ENCODE data around the gene ESRRA.

Gene ESRRA

DNA sequence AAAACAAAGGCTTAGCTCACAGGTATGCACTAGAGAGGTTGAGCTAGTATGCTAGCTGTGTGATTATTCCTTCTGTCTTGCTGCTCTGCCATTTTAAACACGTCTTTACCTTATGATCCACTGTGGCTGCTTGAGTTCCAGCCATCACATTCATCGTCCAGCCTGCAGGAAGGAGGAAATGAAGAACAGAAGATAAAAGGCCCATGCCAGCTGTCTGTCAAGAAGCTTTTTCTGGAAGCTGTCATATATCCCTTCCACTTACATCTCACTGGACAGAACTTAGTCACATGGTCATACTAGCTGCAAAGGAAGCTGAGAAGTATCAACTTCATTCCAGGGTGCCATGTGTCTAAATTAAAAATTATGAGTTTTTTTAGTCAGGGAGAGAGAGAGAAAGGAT, 22.1 kb downstream of the ESRRA start:
- in situ Hi-C loops (cut with MboI; ENCODE audit: low sequenced_read_pairs), result loop anchor here (25.0 kb wide), 1 partner anchor 90 kb away; the partner anchor contains the start of genes DNAJC4, FKBP2, NUDT22 and PPP1R14B

- in situ Hi-C loops (cut with MboI; ENCODE audit: low sequenced_read_pairs), result loop anchor here (25.0 kb wide), 1 partner anchor 91 kb away; the partner anchor contains the start of genes DNAJC4, FKBP2, NUDT22 and PPP1R14B
Measured at GRCh38 chr11:64327993-64328392, 22.7 kb downstream of the ESRRA start.

- in situ Hi-C loops (cut with MboI; ENCODE audit: low sequenced_read_pairs), result loop anchor here (25.0 kb wide), 1 partner anchor 94 kb away; the partner anchor contains the start of genes DNAJC4, FKBP2, NUDT22 and PPP1R14B
Measured at GRCh38 chr11:64330888-64331287, 25.6 kb downstream of the ESRRA start.

- in situ Hi-C loops (cut with MboI; ENCODE audit: low sequenced_read_pairs), result loop anchor here (25.0 kb wide), 1 partner anchor 94 kb away; the partner anchor contains the start of genes DNAJC4, FKBP2, NUDT22 and PPP1R14B
Measured at GRCh38 chr11:64331569-64332371, 26.4 kb downstream of the ESRRA start.

DNA sequence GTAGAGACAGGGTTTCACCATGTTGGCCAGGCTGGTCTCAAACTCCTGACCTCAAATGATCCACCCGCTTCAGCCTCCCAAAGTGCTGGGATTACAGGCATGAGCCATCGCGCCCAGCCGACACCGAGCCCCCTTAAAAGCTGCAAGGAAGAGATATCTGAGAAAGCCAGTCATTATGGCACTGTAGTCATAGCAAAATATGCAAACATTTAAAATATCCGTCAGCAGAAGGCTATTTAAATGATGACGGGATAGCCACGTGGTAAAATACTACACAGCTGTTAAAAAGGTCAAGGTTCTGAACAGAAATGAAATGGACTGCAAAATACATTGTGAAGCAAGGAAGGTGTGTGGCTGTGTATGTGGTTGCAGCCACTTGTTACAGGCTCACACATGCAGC, 28.2 kb downstream of the ESRRA start:
- in situ Hi-C loops (cut with MboI; ENCODE audit: low sequenced_read_pairs), result loop anchor here (25.0 kb wide), 1 partner anchor 96 kb away; the partner anchor contains the start of genes DNAJC4, FKBP2, NUDT22 and PPP1R14B

DNA sequence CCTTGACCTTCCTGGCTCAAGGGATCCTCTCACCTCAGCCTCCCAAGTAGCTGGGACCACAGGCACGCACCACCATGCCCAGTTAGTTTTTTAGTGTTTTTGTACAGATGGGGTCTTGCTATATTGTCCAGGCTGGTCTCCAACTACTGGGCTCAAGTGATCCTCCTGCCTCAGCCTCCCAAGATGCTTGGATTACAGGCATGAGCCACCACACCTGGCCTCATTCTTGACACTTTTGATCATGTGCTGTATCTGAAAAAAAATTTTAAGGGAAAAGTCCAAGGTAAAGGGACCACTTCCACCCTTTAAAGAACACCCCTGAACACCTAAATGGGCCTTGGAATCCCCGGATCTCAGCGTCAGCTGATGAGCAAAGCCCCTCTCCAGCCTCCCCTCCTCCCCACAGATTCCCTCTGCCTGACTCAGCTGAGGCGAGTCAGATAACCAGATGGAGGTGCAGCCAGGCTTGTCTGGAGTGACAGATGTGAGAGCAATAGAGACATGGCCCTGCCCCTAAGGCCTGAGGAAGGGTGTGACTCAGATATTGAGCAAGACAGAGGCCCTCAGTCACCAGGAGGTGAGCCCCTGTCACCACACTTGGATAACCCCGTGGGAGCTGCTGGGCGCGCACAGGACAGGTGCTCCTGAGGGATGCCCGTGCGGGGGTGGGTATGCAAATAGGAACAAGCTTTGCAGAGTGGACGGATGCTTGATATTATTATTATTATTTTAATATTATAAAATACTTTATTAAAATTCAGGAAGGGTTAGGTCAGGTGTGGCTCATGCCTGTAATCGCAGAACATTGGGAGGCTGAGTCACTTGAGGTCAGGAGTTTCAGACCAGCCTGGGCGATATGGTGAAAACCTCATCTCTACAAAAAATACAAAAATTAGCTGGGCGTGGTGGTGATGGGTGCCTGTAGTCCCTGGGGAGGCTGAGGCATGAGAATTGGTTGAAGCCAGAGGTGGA, 29.7 kb downstream of the ESRRA start:
- in situ Hi-C loops (cut with MboI; ENCODE audit: low sequenced_read_pairs), result loop anchor here (25.0 kb wide), 1 partner anchor 98 kb away; the partner anchor contains the start of genes DNAJC4, FKBP2, NUDT22 and PPP1R14B

- in situ Hi-C loops (cut with MboI; ENCODE audit: low sequenced_read_pairs), result loop anchor here (25.0 kb wide), 1 partner anchor 100 kb away; the partner anchor contains the start of genes DNAJC4, FKBP2, NUDT22 and PPP1R14B
Measured at GRCh38 chr11:64337538-64338249, 32.4 kb downstream of the ESRRA start.

- in situ Hi-C loops (cut with MboI; ENCODE audit: low sequenced_read_pairs), result loop anchor here (25.0 kb wide), 1 partner anchor 101 kb away; the partner anchor contains the start of genes DNAJC4, FKBP2, NUDT22 and PPP1R14B
Measured at GRCh38 chr11:64338716-64339115, 33.4 kb downstream of the ESRRA start.

GRCh38 chr11:64339286-64339685, 34.0 kb downstream of the ESRRA start:
- in situ Hi-C loops (cut with MboI; ENCODE audit: low sequenced_read_pairs), result loop anchor here (25.0 kb wide), 1 partner anchor 102 kb away; the partner anchor contains the start of genes DNAJC4, FKBP2, NUDT22 and PPP1R14B

GRCh38 chr11:64339754-64340408, 34.6 kb downstream of the ESRRA start, which contains the start of gene CCDC88B:
Gene CCDC88B, plus strand, starts transcription at chr11:64340204. Its CDS starts 63 bp downstream, at chr11:64340267.
- in situ Hi-C loops (cut with MboI; ENCODE audit: low sequenced_read_pairs), result loop anchor here (25.0 kb wide), 1 partner anchor 103 kb away; the partner anchor contains the start of genes DNAJC4, FKBP2, NUDT22 and PPP1R14B

- in situ Hi-C loops (cut with MboI; ENCODE audit: low sequenced_read_pairs), result loop anchor here (25.0 kb wide), 1 partner anchor 104 kb away; the partner anchor contains the start of genes DNAJC4, FKBP2, NUDT22 and PPP1R14B
Measured at GRCh38 chr11:64340671-64341335, 35.5 kb downstream of the ESRRA start.

- in situ Hi-C loops (cut with MboI; ENCODE audit: low sequenced_read_pairs), result loop anchor here (25.0 kb wide), 1 partner anchor 104 kb away; the partner anchor contains the start of genes DNAJC4, FKBP2, NUDT22 and PPP1R14B
Measured at GRCh38 chr11:64341429-64341828, 36.1 kb downstream of the ESRRA start.

DNA sequence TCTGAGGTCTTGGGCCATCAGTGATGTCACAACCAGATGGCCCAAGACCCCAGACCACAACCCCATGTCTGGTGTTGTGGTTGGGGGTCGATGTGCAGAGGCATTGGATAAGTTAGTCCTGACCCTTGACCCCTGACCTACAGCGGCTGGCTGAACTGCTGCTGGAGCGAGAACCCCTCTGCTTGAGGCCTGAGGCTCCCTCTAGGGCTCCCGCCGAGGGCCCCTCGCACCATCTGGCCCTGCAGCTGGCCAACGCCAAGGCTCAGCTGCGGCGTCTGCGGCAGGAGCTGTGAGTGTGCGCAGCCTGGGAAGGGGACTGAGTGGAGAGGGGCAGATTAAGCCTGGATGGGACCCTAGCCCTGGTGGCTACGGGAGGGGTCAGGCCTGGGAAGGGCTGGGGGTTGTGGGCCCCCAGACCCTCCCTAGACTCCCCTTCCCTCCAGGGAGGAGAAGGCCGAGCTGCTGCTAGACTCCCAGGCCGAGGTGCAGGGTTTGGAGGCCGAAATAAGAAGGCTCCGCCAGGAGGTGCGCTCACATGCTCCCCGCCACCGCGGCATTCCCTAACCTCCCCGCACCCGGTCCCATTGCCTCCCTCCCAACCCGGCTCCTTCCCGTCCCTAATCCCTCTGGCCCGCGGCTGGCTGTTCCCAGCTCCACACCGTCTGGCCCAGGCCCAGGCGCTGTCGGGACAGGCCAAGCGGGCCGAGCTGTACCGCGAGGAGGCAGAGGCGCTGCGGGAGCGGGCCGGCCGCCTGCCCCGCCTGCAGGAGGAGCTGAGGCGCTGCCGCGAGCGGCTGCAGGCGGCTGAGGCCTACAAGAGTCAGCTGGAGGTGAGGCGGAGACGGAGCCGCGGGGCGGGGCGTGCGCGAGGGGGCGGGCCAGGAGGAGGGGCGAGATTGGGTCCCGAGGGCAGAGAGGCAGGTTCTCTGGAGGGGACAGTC, 36.8 kb downstream of the ESRRA start:
- in situ Hi-C loops (cut with MboI; ENCODE audit: low sequenced_read_pairs), result loop anchor here (25.0 kb wide), 1 partner anchor 105 kb away; the partner anchor contains the start of genes DNAJC4, FKBP2, NUDT22 and PPP1R14B

- in situ Hi-C loops (cut with MboI; ENCODE audit: low sequenced_read_pairs), result loop anchor here (25.0 kb wide), 1 partner anchor 106 kb away; the partner anchor contains the start of genes DNAJC4, FKBP2, NUDT22 and PPP1R14B
Measured at GRCh38 chr11:64342869-64343745, 37.8 kb downstream of the ESRRA start.

DNA sequence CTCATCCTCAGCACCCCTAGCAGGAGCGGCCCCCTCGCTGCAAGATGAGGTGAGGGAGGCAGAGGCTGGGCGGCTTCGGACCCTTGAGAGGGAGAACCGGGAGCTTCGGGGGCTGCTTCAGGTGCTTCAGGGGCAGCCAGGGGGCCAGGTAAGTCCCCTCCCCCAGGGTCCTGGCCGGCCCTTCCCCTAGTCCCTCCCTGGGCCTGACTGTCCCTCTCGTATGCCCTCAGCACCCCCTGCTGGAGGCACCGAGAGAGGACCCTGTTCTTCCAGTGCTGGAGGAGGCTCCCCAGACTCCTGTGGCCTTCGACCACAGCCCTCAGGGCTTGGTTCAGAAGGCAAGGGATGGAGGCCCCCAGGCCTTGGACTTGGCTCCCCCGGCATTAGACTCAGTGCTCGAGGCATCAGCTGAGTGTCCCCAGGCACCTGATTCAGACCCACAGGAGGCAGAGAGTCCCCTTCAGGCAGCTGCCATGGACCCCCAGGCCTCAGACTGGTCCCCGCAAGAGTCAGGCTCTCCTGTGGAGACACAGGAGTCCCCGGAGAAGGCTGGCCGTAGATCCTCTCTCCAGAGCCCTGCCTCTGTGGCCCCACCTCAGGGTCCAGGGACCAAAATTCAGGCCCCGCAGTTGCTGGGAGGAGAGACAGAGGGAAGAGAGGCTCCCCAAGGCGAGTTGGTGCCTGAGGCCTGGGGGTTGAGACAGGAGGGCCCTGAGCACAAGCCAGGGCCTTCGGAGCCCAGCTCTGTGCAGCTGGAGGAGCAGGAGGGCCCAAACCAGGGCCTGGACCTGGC, 38.6 kb downstream of the ESRRA start:
- in situ Hi-C loops (cut with MboI; ENCODE audit: low sequenced_read_pairs), result loop anchor here (25.0 kb wide), 1 partner anchor 107 kb away; the partner anchor contains the start of genes DNAJC4, FKBP2, NUDT22 and PPP1R14B
